K562 (cell line): ENCODE results near the gene CHMP5. TPM values are rescaled to one million over a fixed set of nuclear protein-coding genes. Genes with fewer than 3 reads are reported as not detected.

Source experiments
- DACH1 ChIP-seq: fragments of 450-650 bp; IDR thresholded peaks from 2 replicates; pipeline ENCODE4 v1.6.1; 2018; ENCODE audit not compliant: partially characterized antibody
- DIDO1 ChIP-seq: fragments of 450-650 bp; IDR thresholded peaks from 2 replicates; pipeline ENCODE4 v1.6.1; 2016; ENCODE audit warnings: low read depth, missing biosample characterization, missing genetic modification characterization
- EGR1 ChIP-seq: fragments of 450-650 bp; conservative IDR thresholded peaks from 2 replicates; pipeline ENCODE4 v1.6.1; 2017; ENCODE audit warnings: mild to moderate bottlenecking
- L3MBTL2 ChIP-seq: fragments of 450-650 bp; IDR thresholded peaks from 2 replicates; pipeline ENCODE4 v1.6.1; 2016; ENCODE audit warnings: mild to moderate bottlenecking, moderate library complexity
- MEF2D ChIP-seq: conservative IDR thresholded peaks from 2 replicates; pipeline ENCODE4 v1.6.1; 2016; ENCODE audit warnings: low read depth, missing genetic modification characterization, missing compliant biosample characterization
- MTF1 ChIP-seq: fragments of 250-450 bp; sonication (Bioruptor Pico); IDR thresholded peaks from 2 replicates; pipeline ENCODE4 v1.9.0; 2021; ENCODE audit warnings: moderate library complexity, mild to moderate bottlenecking, inconsistent platforms, borderline replicate concordance
- RBM25 ChIP-seq: fragments of 200-400 bp; formaldehyde crosslinking; IDR thresholded peaks from 2 replicates; pipeline ENCODE4 v1.6.1; 2018; ENCODE audit warnings: low read length, low read depth, moderate library complexity; ENCODE audit not compliant: severe bottlenecking
- SMC3 ChIP-seq: conservative IDR thresholded peaks from 2 replicates; pipeline ENCODE4 v1.6.1; 2011; ENCODE audit warnings: low read depth, low read length, improper control_type of control experiment; ENCODE audit not compliant: insufficient read depth
- SOX6 ChIP-seq: fragments of 450-650 bp; IDR thresholded peaks from 2 replicates; pipeline ENCODE4 v1.6.1; 2014; ENCODE audit warnings: mild to moderate bottlenecking
- SRSF1 ChIP-seq: fragments of 200-400 bp; formaldehyde crosslinking; IDR thresholded peaks from 2 replicates; pipeline ENCODE4 v1.6.1; 2017; ENCODE audit warnings: mild to moderate bottlenecking, low read depth, low read length, moderate library complexity
- TOE1 ChIP-seq, 2 experiments: fragments of 450-650 bp in 1 of 2; sonication (generic) in 1 of 2; formaldehyde crosslinking in 1 of 2; IDR thresholded peaks; 2 replicates each; pipeline versions ENCODE4 v1.7.1 to v1.8.0; 2016 to 2022; ENCODE audit warnings: borderline replicate concordance in 2 of 2, mild to moderate bottlenecking in 2 of 2, antibody characterized with exemption in 1 of 2, inconsistent platforms in 1 of 2, low read depth in 1 of 2, missing genetic modification reagents in 1 of 2, moderate library complexity in 1 of 2
- ZNF347 ChIP-seq: fragments of 450-650 bp; formaldehyde crosslinking; IDR thresholded peaks from 2 replicates; pipeline ENCODE4 v1.4.0; 2020; ENCODE audit warnings: low read depth, mild to moderate bottlenecking, moderate library complexity
- ZNF707 ChIP-seq: fragments of 250-450 bp; sonication (Bioruptor Pico); conservative IDR thresholded peaks from 2 replicates; pipeline ENCODE4 v1.8.0; 2022; ENCODE audit warnings: inconsistent platforms, mild to moderate bottlenecking, moderate library complexity
- ZNF778 ChIP-seq: fragments of 450-650 bp; formaldehyde crosslinking; IDR thresholded peaks from 2 replicates; pipeline ENCODE4 v1.4.0; 2020; ENCODE audit warnings: mild to moderate bottlenecking, moderate library complexity
- ZSCAN29 ChIP-seq: fragments of 450-650 bp; IDR thresholded peaks from 2 replicates; pipeline ENCODE4 v1.6.1; 2017
- polyA plus RNA-seq, 8 experiments: library from polyadenylated mRNA; depleted of rRNA in 4 of 8; stranded (reverse) in 5 of 8; unstranded in 3 of 8; fragments of >200 nt; fragmentation: Nextera tagmentation in 2 of 8; fragmentation: Illumina TruSeq in 1 of 8; extraction: Ambion mirVana in 2 of 8; extraction: Trizol in 1 of 8; gene quantifications; 2 replicates each; pipeline versions ENCODE4 v1.2.1 to v1.2.3, GENCODE V29; 2011 to 2014; ENCODE audit warnings: inconsistent platforms in 1 of 8, missing spikeins in 1 of 8
- total RNA-seq, 7 experiments: library from RNA; depleted of rRNA in 6 of 7; stranded (reverse); fragments of >200 nt in 6 of 7; fragmentation: Illumina TruSeq in 2 of 7; extraction: Trizol in 2 of 7; gene quantifications; 2 replicates each; pipeline versions ENCODE4 v1.2.1 to v1.2.3, GENCODE V29; 2011 to 2021; ENCODE audit warnings: low replicate concordance in 1 of 7
- TF ChIP-seq, protein P1 (sequence below): IDR thresholded peaks from 2 replicates; pipeline ENCODE4 v1.6.1; 2014; ENCODE audit warnings: antibody characterized with exemption
- TF ChIP-seq, protein P2 (sequence below): fragments of 250-450 bp; sonication (Bioruptor Pico); IDR thresholded peaks from 2 replicates; pipeline ENCODE4 v1.5.0; 2021; ENCODE audit warnings: mild to moderate bottlenecking, moderate library complexity
- TF ChIP-seq, protein P3 (sequence below): fragments of 250-450 bp; sonication (Bioruptor Pico); IDR thresholded peaks from 2 replicates; pipeline ENCODE4 v1.8.0; 2022; ENCODE audit warnings: inconsistent platforms

The CHMP5 gene
- total and polyA plus RNA-seq, 9 of the 15 experiments (the other 6 are each of a cell fraction or from before 2014, with no cell fraction given) = 36.0 to 105 (median 54.9) TPM

DNA sequence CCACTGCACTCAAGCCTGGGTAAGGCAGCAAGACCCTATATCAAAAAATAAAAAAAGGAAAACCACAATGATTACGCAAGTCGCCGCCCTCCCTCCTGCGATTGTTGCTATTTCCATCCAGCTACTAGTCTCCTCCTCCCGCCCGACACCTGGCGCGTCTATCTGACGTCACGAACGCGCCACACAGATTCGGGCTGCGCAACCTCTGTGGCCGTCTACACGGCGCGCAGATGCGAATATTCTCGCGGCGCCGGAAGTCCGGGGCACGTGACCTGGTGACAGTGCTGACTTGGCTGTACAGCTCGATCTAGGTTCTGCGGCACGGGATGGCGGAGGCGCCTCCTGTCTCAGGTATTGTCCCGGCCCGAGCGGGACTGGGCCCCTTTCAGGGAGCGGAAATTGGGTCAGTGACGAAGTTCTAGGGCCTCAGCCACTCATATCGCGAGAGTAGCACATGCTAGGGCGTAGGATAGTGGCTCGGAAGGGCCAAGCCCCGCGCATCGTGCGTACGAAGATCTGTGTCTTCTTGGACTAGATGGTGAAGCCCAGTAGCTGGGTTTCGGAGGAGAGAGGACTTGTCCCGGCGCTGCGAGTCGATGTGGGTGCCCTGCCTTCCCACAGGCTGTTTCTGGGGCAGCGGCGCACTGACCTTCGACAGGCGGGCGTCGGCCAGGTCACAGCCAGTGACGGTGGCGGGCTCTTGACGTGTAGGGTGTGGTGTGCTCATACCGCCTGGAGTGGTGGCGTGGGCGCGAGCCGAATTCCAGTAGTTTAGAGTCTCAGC, 25.6 kb downstream of the CHMP5 start, which contains the start of gene NFX1 (continued):
- TF ChIP-seq, protein P1, sequence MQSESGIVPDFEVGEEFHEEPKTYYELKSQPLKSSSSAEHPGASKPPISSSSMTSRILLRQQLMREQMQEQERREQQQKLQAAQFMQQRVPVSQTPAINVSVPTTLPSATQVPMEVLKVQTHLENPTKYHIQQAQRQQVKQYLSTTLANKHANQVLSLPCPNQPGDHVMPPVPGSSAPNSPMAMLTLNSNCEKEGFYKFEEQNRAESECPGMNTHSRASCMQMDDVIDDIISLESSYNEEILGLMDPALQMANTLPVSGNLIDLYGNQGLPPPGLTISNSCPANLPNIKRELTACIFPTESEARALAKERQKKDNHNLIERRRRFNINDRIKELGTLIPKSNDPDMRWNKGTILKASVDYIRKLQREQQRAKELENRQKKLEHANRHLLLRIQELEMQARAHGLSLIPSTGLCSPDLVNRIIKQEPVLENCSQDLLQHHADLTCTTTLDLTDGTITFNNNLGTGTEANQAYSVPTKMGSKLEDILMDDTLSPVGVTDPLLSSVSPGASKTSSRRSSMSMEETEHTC = peak; percentile 86; the same call in 1 of the 2 replicates
- TF ChIP-seq ZNF778 (no peak), ZNF347 (CRISPR knock-in tag) (no peak), TOE1 (IDR thresholded peaks at IDR 0.05; ENCODE audit: borderline replicate concordance) (peak; percentile 97), TOE1 (CRISPR knock-in tag; IDR thresholded peaks at IDR 0.05; ENCODE audit: borderline replicate concordance, low read depth) (no peak), RBM25 (no peak), SMC3 (no peak), SOX6 (peak; percentile 56; the same call in 1 of the 2 replicates), MTF1 (no peak), SRSF1 (no peak), L3MBTL2 (peak; percentile 96), ZNF707 (CRISPR knock-in tag) (no peak), ZSCAN29 (peak; percentile 100), MEF2D (tag) (peak; percentile 94), DACH1 (peak; percentile 51), EGR1 (peak; percentile 92), DIDO1 (peak; percentile 58; the same call in 1 of the 2 replicates)
- TF ChIP-seq, protein P2, sequence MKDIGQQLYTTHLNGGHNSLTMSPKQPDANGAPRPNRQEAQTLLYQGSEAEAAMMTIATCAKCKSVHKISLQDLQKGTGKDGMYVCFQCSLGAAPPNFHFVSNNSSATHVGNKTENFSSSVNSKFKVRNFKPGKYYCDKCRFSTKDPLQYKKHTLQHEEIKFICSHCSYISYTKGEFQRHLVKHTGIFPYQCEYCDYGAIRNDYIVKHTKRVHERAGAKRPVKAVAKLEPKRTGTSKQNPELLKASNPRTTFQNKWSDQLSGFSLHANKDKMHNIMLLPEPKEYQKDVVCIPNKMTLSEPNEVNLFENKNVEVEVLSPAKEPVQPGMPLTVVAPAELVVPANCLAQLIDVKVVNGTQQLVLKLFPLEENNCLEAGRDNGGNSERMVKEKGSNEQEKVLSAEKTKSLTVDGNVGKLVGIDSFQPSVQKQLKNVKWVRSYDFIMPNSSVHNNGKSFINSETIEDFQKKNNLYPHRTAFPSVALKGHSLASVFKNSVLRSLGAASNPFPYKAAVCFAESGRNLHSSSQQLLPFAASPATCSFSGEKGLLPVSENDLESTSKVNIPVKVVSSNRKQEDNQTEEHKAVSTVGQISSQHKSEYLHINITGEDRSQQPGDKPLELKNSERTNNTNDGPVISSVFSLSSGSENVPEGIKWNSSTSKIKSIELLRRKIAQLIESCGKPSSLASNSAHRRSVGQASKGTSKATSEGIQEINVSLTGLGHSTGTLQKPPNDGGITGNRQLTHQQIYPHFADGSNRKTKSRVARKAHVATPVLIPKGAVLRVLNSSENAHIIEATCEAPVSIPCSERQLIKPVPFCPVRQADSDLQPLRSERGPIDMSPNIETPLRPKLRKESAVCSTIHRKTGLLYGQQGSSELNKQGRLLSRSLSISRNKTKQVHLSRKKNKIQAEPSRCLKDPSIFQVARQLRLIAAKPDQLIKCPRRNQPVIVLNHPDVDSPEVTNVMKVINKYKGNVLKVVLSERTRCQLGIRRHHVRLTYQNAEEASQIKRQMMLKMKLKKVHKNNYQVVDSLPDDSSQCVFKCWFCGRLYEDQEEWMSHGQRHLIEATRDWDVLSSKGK (CRISPR knock-in tag) = no peak
- TF ChIP-seq, protein P3, sequence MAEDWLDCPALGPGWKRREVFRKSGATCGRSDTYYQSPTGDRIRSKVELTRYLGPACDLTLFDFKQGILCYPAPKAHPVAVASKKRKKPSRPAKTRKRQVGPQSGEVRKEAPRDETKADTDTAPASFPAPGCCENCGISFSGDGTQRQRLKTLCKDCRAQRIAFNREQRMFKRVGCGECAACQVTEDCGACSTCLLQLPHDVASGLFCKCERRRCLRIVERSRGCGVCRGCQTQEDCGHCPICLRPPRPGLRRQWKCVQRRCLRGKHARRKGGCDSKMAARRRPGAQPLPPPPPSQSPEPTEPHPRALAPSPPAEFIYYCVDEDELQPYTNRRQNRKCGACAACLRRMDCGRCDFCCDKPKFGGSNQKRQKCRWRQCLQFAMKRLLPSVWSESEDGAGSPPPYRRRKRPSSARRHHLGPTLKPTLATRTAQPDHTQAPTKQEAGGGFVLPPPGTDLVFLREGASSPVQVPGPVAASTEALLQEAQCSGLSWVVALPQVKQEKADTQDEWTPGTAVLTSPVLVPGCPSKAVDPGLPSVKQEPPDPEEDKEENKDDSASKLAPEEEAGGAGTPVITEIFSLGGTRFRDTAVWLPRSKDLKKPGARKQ (CRISPR knock-in tag) = no peak
